ENCODE results near the gene ELMO1.

ELMO1 gene

DNA sequence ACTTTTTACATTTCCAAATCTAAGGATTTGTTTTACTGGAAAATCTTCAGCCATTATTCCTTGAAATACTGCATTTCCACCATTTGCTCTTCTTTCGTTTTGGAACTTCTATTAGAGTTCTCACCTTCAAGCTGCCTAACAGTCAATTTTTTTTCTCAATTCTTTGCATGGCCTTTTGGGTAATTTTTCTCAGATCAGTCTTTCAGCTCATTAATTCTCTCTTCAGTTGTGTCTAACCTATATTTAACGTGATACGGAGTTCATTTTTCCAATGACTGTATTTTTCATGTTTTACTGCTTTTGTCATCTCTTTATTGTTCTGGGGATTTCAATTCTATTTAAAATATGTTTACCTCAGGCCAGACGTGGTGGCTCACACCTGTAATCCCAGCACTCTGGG, 600.7 kb downstream of the ELMO1 start:
- Mint-ChIP-seq H3K27ac (peak overlapping the region; percentile 48), H3K4me3 (no peak overlapping the region), H3K36me3 (peaks cover 26% of the 10 kb centered on the region), H3K9me3 (peaks cover 20% of the 10 kb centered on the region), H3K4me1 (peaks cover 16% of the 10 kb centered on the region), H3K27me3 (no peaks in the 10 kb centered on the region)

DNA sequence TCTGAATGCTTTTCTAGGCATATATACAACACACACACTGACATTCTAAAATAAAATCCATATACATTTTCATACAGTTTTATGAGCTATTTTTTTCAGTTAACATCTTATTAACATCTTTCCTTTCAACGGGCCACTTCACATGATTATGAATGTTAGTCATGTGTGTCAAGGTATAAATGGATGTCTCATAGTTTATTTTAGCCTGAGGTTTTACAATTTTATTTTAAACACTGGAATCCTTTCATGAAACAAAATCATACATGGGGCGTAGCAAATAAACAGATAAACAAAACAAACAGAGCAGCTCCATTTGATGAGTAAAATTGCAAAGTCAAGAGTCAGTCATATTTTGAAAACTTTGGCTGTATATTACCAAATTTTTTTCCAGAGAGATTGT, 604.3 kb downstream of the ELMO1 start:
- Mint-ChIP-seq H3K36me3 (peaks cover 14% of the 10 kb centered on the region), H3K4me1 (no peaks in the 10 kb centered on the region), H3K9me3 (peaks cover 13% of the 10 kb centered on the region), H3K27ac (no peak overlapping the region), H3K4me3 (no peak overlapping the region), H3K27me3 (no peaks in the 10 kb centered on the region)

DNA sequence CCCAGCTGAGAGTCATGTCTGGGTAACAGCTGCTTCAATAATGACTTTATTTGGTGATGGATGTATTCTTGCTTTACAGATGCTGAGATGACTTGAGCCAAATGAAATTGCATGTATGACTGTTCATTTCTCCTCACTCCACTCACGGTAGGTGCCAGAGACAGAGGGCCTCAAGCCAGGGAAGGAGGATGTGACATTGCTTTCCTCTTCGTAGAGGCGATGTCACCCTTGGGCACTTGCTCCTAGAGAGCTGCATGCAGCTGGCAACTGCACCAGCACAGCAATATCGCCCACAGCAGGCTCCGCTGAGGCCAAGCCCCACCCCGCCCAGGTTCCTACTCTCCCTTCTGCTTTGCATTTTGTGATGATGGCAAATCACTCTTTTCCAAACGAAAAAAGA, 607.8 kb downstream of the ELMO1 start:
- no peaks in the 10 kb centered on the region for H3K27me3 Mint-ChIP-seq
- no peak overlapping the region for H3K27ac Mint-ChIP-seq
- H3K36me3 Mint-ChIP-seq, result peaks cover 6% of the 10 kb centered on the region
- H3K4me1 Mint-ChIP-seq, result no peaks in the 10 kb centered on the region
- H3K4me3 Mint-ChIP-seq, result no peak overlapping the region
- peaks cover 9% of the 10 kb centered on the region for H3K9me3 Mint-ChIP-seq

DNA sequence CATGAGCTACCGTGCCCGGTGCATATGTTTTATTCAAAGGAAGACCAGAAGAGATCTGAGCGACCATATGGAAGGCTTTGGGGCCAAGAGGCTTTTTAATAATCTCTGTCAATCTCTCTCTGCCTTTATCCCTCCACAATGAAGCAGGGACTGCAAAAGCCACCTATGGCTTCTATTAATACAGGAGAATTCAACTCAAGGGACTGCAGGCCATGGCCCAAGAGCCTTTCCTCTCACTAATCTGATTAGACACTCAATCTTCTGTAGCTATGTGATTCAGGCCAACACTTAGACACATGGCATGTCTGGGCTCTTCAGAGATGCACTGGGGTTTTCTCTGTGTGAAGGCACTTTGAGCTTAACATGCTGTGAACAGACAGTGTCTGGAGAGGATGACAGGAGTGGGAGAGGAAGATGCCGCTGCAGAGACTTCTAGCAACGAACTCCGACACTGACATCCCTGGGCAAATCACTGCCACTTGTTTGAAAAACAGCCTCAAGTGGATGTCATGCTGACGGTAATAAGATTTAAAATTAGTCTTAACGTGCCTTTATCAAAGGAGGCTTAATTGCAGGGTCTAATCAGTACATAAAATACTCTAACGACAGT, 609.9 kb downstream of the ELMO1 start:
- Mint-ChIP-seq H3K27ac (no peak overlapping the region), H3K36me3 (peaks cover 5% of the 10 kb centered on the region), H3K9me3 (peaks cover 15% of the 10 kb centered on the region), H3K4me1 (no peaks in the 10 kb centered on the region), H3K27me3 (no peaks in the 10 kb centered on the region), H3K4me3 (no peak overlapping the region)

DNA sequence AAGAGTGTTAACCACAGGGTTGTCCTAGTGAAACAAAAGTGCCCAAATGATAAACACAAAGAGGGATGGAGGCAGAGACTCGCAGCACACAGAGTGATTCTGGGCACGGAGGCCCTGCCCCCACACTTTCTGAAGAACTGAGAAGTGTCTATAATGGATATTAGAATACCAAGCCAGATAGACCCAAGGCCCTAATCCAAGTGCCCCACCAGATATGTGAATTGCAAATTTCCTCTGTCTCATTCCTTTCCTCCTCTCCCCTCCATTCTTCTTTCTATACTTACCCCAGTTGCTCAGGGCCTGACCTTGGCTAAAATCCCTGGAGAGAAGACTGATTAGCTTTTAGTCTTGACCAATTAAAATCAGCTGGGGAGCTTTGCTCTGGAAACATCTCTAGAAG, 617.6 kb downstream of the ELMO1 start:
- Mint-ChIP-seq H3K27me3 (no peaks in the 10 kb centered on the region), H3K4me1 (no peaks in the 10 kb centered on the region), H3K36me3 (peaks cover 5% of the 10 kb centered on the region), H3K9me3 (peaks cover 17% of the 10 kb centered on the region), H3K4me3 (no peak overlapping the region), H3K27ac (no peak overlapping the region)

DNA sequence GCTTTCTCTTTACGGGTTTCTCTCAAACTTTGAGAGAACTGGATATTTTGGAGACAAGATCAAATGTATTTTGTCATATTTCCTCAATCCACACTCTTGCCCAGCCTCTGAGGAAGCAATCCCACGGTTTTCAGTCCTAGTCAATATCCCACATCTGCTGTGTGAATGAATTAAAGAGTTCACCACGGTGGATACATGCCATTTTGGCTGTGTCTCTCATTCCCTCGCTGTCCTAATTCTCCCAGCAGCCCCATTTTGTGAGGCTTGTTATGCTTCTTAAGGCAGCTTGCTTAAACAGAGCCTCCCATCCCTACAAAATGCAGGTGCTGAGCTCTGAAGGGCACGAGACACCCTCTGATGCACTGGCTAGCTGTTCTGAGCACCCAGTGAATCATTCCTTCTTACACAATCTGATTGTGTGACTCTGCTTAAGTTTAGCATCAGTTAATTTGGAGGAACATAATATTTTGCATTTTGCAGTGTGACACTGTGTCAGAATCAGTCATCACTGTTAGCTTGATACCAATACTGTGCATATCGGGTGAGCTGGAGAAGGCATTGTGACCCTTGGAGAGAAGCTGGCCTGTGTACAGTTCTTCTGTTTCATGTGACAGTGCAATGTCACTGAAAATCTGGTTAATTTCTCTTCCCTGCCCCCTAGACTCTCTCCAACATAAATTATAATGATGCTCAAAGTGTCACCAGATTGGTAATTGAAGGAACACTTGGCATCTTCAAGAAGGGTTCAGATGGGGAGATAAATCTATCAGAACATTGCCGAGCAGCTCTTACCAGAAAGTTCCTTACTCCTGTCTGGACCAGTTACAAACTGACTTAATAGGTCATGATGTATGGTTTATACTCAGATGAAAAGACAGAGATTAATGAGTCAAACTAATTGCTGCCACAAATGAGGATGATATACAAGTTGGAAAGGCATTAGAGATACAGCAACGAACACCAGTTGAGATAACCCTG, 620.6 kb downstream of the ELMO1 start:
- Mint-ChIP-seq H3K4me3 (no peak overlapping the region), H3K36me3 (peaks cover 3% of the 10 kb centered on the region), H3K4me1 (no peaks in the 10 kb centered on the region), H3K9me3 (peaks cover 6% of the 10 kb centered on the region), H3K27ac (no peak overlapping the region), H3K27me3 (no peaks in the 10 kb centered on the region)

DNA sequence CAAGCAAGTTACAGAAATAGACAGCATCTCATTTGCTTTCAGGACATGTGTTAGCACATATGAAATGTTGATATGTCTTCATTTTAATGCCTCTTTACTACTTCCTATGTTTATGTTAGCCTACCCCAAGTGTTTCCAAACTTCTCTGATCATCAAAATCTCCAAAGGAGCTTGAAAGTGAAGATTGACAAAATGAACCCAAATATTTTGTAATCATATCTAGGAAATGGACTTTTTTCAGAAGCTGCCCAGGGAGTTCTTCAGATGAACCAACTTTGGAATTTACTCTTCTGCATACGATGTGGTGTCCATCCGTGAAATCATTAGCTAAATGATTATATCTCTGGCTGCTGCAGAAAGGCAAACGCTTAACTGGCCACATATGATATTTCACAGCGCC, 623.2 kb downstream of the ELMO1 start:
- peaks cover 9% of the 10 kb centered on the region for H3K36me3 Mint-ChIP-seq
- peaks cover 17% of the 10 kb centered on the region for H3K9me3 Mint-ChIP-seq
- no peak overlapping the region for H3K27ac Mint-ChIP-seq
- no peak overlapping the region for H3K4me3 Mint-ChIP-seq
- no peaks in the 10 kb centered on the region for H3K27me3 Mint-ChIP-seq
- H3K4me1 Mint-ChIP-seq, result peaks cover 4% of the 10 kb centered on the region

DNA sequence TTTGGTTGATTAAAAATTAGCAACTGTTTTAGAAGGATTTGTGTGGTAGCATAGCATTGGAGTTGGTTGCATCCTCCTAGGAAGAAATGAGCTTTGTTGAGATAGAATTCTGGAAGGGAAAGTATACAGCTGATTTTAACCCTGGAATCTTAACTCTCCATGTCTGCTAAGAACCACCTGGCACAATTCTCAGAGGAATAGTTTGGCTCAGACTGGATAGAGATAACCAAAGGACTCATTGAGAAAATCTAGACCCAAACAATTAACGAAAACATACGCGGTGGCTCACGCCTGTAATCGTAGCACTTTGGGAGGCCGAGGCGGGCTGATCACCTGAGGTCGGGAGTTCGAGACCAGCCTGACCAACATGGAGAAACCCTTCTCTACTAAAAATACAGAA, 625.3 kb downstream of the ELMO1 start:
- peaks cover 4% of the 10 kb centered on the region for H3K4me1 Mint-ChIP-seq
- peaks cover 11% of the 10 kb centered on the region for H3K9me3 Mint-ChIP-seq
- no peak overlapping the region for H3K27ac Mint-ChIP-seq
- H3K27me3 Mint-ChIP-seq, result no peaks in the 10 kb centered on the region
- H3K4me3 Mint-ChIP-seq, result no peak overlapping the region
- H3K36me3 Mint-ChIP-seq, result peaks cover 6% of the 10 kb centered on the region

DNA sequence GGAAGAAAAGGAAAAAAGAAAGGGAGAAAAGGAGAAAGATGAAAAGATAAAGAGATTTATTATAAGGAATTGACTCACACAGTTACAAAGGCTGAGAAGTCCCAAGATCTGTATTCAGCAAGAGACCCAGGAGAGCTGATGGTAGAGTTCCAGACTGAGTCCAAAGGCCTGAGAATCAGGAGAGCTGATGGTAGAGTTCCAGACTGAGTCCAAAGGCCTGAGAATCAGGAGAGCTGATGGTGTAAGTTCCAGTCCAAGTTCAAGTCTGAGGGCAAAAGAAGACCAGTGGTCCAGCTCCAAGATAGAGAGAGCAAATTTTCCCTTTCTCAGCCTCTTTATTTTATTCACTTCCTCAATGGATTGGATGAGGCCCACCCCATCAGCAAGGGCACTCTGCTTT, 627.0 kb downstream of the ELMO1 start:
- Mint-ChIP-seq H3K9me3 (peaks cover 11% of the 10 kb centered on the region), H3K36me3 (peaks cover 6% of the 10 kb centered on the region), H3K27ac (peak overlapping the region; percentile 11), H3K4me3 (no peak overlapping the region), H3K4me1 (peaks cover 4% of the 10 kb centered on the region), H3K27me3 (no peaks in the 10 kb centered on the region)

DNA sequence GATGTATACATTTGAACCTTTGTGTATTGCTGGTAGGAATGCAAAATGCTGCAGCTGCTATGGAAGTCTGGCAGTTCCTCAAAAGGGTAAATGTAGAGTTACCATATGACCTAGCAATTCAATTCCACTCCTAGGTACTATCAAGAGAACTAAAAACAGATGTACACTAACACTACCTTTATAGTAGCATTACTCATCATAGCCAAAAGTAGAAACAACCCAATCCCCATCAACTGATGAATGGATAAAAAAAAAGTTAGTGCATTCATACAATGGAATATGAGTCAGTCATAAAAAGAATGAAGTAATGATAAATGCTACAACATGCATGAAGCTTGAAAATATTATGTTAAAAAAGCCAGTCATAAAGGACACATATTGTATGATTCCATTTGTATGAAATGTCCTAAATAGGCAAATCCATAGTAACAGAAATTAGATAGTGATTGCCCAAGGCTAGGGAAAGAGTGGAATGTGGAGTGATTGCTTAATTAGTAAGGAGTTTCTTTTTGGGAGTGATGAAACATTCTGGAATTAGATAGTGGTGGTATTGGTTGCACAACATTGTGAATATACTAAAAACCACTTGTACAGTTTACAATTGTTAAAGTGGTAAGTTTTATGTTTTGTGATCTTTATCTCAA, 628.0 kb downstream of the ELMO1 start:
- Mint-ChIP-seq H3K4me3 (no peak overlapping the region), H3K36me3 (peaks cover 6% of the 10 kb centered on the region), H3K27ac (no peak overlapping the region)

DNA sequence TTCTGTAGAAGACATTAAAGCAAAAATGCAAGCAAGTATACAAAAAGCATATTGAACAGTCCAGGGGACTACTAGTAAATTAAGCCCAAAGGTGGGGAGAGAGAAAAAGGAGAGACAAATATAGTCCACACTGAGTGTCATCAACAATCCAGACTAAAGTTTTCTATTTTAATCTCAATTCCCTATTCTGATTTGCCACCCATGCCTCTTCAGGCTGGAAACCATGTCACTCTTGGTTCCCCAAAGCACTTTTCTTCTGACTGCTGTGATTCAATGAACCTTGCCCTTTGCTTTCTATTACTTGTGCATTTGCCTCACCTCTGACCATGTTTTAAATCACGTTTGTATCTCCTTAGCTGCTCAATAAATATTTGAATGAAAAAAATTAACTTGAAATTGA, 629.0 kb downstream of the ELMO1 start:
- no peaks in the 10 kb centered on the region for H3K27me3 Mint-ChIP-seq
- no peak overlapping the region for H3K27ac Mint-ChIP-seq
- peaks cover 4% of the 10 kb centered on the region for H3K4me1 Mint-ChIP-seq
- peaks cover 6% of the 10 kb centered on the region for H3K36me3 Mint-ChIP-seq
- H3K9me3 Mint-ChIP-seq, result peaks cover 11% of the 10 kb centered on the region
- no peak overlapping the region for H3K4me3 Mint-ChIP-seq

More for the DNA sequence above, 628.0 kb downstream of the ELMO1 start:
- H3K27me3 Mint-ChIP-seq, result no peaks in the 10 kb centered on the region
- peaks cover 11% of the 10 kb centered on the region for H3K9me3 Mint-ChIP-seq
- H3K4me1 Mint-ChIP-seq, result peaks cover 4% of the 10 kb centered on the region

DNA sequence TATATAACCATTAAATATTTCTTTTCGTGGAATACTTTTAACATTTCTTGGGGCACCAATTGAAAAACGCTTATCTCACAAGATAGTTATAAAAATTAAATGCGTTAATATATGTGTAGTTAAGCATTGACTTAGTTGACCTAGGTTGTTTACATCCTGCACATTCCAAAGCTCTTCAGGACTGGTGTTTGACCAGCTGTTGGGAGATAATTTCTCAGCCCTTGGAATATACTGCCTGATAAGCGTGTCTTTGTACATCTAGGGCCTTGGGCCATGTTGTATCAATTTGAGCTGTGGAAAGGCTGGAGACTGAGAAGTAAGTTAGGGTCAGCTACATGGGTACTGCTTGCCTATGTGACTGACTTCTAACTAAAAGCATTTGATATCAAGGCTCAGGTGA, 634.4 kb downstream of the ELMO1 start:
- Mint-ChIP-seq H3K4me1 (peaks cover 2% of the 10 kb centered on the region), H3K27ac (no peak overlapping the region), H3K9me3 (no peaks in the 10 kb centered on the region), H3K36me3 (peaks cover 2% of the 10 kb centered on the region), H3K27me3 (no peaks in the 10 kb centered on the region), H3K4me3 (no peak overlapping the region)

DNA sequence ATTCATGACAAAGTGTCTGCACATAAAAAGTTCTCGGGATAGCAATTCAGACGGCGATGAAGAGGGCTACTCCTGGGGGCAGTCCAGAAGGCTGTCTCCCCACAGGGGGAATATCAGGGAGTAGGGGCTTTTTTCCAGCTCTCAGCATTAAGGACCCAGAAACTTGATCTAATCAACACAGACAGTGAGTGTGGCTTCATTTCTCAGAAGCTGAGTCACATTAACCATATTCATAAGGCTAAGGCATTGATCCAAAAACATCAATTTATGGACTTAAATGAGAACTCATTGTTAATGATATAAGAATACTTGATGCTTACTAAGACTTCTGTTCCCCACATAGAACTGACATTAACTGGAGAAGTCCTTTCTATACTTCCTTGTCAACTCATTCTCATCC, 636.9 kb downstream of the ELMO1 start:
- Mint-ChIP-seq H3K27me3 (no peaks in the 10 kb centered on the region), H3K4me1 (peaks cover 11% of the 10 kb centered on the region), H3K36me3 (peaks cover 2% of the 10 kb centered on the region), H3K27ac (no peak overlapping the region), H3K9me3 (no peaks in the 10 kb centered on the region), H3K4me3 (no peak overlapping the region)

DNA sequence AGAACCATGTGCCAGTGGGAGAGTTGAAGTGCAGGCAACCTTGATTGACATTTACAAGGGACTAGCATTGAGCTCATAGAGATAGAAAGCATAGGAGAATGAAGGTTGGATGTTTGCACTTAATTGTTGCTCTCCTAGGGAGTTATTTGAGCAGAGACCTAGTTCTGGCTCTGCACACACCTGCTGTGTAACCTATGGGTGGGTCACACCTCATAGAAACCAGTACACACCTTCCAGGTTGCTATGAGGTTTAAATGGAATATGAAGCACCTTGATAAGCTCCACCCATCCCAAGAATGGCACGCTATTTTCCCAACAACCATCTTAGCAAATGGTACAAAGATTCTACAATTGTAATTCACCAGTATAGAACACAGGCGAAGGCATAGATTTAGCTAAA, 638.2 kb downstream of the ELMO1 start:
- H3K27me3 Mint-ChIP-seq, result no peaks in the 10 kb centered on the region
- no peak overlapping the region for H3K4me3 Mint-ChIP-seq
- no peaks in the 10 kb centered on the region for H3K9me3 Mint-ChIP-seq
- peaks cover 11% of the 10 kb centered on the region for H3K4me1 Mint-ChIP-seq
- peaks cover 4% of the 10 kb centered on the region for H3K36me3 Mint-ChIP-seq
- H3K27ac Mint-ChIP-seq, result no peak overlapping the region

DNA sequence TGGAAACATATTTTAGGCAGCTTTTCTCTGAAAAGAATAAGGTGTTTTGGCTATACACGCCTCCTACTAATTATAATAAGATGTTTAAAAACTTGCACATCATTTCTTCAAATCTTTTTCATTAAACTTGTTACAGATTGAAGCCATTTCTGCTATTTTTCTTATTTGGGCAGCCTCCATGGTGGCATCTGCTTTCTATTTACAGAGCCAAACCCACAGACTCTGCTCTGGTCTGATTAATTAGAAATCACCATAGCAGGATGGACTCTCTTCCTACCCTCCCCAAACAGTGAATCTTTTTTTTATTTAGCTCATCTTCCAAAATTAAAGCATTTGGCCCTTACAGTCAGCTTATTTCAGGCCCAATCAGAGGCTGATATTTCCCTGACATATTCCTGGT, 638.6 kb downstream of the ELMO1 start:
- Mint-ChIP-seq H3K36me3 (peaks cover 6% of the 10 kb centered on the region), H3K9me3 (no peaks in the 10 kb centered on the region), H3K4me1 (peaks cover 11% of the 10 kb centered on the region), H3K4me3 (no peak overlapping the region), H3K27ac (no peak overlapping the region), H3K27me3 (no peaks in the 10 kb centered on the region)

DNA sequence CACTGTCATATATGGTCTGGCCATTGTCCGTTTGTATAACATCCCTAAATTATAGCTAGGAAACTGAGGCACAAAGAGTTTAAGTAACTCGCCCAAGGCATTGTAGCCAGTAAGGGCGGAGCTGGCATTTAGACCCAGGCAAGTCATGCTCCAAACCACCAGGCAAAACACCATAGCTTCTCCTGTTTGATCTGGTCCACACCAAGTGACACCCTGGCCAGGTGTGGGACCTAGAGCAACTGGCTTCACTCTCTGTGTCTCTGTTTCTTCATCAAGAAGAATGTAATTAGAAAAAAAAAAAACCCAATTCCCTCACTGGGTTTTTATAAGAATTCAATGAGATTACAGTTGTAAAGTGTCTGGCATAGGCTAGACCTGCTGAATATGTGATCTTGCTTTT, 639.2 kb downstream of the ELMO1 start:
- Mint-ChIP-seq H3K9me3 (no peaks in the 10 kb centered on the region), H3K27ac (no peak overlapping the region), H3K27me3 (no peaks in the 10 kb centered on the region), H3K4me3 (no peak overlapping the region), H3K4me1 (peaks cover 11% of the 10 kb centered on the region), H3K36me3 (peaks cover 8% of the 10 kb centered on the region)
